ENCODE data around the gene AKT1S1.
A peak's percentile ranks its signal among the peaks of the same experiment; 100 is the strongest.

Gene AKT1S1

DNA sequence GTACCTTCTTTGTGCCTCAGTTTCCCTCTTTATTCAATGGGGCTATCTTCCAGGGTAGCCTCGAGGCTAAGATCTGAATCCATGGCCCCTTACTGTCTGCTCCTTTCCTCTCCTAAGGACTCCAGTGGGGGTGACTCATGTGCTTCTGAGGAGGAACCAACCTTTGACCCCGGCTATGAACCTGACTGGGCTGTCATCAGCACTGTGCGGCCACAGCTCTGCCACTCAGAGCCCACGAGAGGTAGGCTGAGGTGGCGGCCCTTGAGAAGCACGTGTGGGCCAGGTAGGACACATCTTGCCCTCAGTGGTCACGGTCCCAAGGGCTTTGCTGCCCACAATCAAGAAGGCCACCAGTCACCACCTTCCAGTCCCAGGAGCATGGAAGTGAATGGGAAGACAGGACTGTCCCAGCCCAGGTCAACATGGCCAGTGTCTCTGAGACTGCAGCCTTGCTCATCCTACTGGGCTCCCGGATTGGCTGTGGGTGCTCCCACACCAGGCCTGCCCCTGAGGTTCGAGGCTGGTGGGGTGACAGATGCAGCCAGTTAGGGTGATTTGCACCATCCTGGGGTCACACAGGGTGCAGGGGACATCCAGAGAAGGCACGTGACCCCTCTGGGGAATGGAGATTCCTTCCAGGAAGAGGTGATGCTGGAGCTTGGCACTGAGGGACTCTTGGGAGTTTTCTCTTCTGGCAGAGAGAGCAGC is 3.2 kb upstream of the AKT1S1 start:
- TF ChIP-seq, protein P1, sequence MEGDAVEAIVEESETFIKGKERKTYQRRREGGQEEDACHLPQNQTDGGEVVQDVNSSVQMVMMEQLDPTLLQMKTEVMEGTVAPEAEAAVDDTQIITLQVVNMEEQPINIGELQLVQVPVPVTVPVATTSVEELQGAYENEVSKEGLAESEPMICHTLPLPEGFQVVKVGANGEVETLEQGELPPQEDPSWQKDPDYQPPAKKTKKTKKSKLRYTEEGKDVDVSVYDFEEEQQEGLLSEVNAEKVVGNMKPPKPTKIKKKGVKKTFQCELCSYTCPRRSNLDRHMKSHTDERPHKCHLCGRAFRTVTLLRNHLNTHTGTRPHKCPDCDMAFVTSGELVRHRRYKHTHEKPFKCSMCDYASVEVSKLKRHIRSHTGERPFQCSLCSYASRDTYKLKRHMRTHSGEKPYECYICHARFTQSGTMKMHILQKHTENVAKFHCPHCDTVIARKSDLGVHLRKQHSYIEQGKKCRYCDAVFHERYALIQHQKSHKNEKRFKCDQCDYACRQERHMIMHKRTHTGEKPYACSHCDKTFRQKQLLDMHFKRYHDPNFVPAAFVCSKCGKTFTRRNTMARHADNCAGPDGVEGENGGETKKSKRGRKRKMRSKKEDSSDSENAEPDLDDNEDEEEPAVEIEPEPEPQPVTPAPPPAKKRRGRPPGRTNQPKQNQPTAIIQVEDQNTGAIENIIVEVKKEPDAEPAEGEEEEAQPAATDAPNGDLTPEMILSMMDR (conservative IDR thresholded peaks at IDR 0.05), result no peak
- H3K27ac ChIP-seq, result peak overlapping the region; percentile 8; the same call in 1 of the 2 replicates

DNA sequence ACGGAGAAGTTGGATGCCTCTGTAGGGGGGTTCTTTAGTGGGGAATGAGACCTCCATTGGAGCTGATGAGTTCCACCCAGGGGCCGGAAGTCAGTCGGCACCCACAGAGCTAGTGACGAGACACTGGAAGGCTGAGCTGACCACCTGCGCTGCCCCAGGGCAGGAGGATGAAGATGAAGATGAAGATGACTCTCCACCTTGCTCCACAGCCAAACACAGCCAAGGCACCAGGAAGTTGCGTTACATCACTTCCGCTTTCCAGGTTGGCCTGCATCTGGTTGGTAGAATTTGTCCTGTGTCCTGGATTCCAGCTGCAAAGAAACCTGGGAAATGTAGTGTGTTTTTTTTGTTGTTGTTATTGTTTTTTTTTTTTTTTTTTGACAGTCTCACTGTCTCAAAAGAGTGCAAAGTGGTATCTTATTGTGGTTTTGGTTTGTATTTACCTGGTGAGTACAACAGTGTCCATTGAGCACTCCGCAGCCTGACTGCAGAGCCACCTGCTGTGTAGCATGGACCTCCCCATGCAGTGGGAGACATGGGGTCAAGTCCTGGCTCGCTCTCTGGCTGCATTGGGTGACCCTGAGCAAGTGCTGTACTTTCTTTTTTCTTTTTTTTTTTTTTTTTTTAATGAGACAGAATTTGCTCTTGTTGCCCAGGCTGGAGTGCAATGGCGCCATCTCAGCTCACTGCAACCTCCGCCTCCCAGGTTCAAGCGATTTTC is 2.2 kb upstream of the AKT1S1 start:
- peak overlapping the region; percentile 100 for H3K27ac ChIP-seq
- TF ChIP-seq, protein P1 (conservative IDR thresholded peaks at IDR 0.05), result no peak

GRCh38 chr19:49878744-49879070 is 1.6 kb upstream of the AKT1S1 start:
- H3K27ac ChIP-seq, result peak overlapping the region; percentile 100
- TF ChIP-seq, protein P1 (conservative IDR thresholded peaks at IDR 0.05), result no peak

- TF ChIP-seq, protein P1 (conservative IDR thresholded peaks at IDR 0.05), result no peak
- H3K27ac ChIP-seq, result peak overlapping the region; percentile 100
Observed at GRCh38 chr19:49877879-49878743, 956 bp upstream of the AKT1S1 start.

- TF ChIP-seq, protein P1 (conservative IDR thresholded peaks at IDR 0.05), result no peak
- H3K27ac ChIP-seq, result peak overlapping the region; percentile 100
Observed at GRCh38 chr19:49876422-49877019, 634 bp downstream of the AKT1S1 start.

- TF ChIP-seq, protein P1 (conservative IDR thresholded peaks at IDR 0.05), result no peak
- peak overlapping the region; percentile 100 for H3K27ac ChIP-seq
Observed at GRCh38 chr19:49875857-49876421, 1.2 kb downstream of the AKT1S1 start.

Data from VCaP (cell line).